ENCODE measurements around the gene CMTM1.
"Not testable (repeated sequence)": the region's sequence is repeated elsewhere in the genome, so short reads cannot be mapped to it uniquely, and the experiment has no call there.

The CMTM1 gene

DNA sequence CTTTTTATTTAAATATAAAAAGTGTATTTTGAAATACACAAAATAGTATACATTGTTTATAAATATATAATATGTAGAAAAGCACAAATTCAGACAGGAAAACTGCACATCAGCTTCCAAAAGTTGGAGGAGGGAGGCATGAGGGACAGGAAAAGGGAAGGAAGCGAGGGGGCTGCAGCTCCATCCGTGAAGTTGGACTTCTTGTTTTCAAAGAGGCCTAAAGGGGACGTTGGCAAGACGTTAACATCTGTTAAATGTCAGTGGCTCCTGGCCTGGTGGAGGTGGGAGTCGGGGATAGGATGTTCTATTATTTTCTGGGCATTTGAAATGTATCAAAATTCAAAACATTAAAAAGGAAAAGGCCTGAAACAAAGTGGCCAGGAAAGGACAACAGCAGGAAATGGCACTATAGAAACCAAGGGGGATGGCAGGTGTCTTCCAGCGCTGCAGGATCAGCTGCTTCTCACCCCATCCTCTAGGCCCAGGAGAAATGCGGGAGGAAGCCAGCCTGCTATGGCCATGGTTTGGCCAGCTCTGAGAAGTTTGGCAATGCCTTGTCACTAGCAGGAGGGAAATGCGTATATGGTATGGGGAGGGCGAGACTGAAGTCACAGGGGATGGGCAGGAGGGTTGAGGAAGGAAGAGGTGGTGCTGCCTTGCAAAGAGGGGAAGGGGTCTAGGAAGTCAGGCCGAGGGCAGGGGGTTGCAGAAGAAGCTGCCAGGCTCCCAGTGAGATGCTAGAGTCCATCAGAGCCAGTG, 19.4 kb downstream of the CMTM1 start:
- Mint-ChIP-seq H3K27me3 (peaks cover 7% of the 10 kb centered on the region), H3K4me3 (no peak overlapping the region), H3K9me3 (no peaks in the 10 kb centered on the region), H3K36me3 (ENCODE audit: low read depth) (no peaks in the 10 kb centered on the region), H3K4me1 (ENCODE audit: low read depth) (peaks cover 33% of the 10 kb centered on the region), H3K27ac (no peak overlapping the region)
- no peak for DNase-seq

DNA sequence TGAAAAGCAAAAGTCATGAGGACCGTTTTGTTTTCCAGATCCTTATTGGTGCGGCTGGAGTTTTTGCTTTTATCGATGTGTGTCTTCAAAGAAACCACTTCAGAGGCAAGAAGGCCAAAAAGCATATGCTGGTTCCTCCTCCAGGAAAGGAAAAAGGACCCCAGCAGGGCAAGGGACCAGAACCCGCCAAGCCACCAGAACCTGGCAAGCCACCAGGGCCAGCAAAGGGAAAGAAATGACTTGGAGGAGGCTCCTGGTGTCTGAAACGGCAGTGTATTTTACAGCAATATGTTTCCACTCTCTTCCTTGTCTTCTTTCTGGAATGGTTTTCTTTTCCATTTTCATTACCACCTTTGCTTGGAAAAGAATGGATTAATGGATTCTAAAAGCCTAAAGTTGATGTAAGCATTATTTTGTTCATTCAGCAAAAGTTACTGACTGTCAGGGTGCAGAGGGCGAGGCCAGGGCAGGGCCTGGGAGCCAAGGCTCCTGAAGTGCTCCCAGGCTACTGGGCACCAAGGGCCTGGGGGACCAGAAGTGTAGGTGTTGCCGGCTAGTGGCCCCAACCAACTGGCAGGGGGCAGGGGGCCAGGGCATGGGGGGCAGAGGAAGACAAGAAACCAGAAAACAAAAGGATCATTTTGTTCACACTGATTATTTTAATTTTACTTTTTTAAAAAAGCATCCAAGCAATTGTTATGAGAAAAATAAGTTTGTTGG, 21.8 kb downstream of the CMTM1 start:
- Mint-ChIP-seq H3K27ac (peak overlapping the region; percentile 47), H3K27me3 (no peaks in the 10 kb centered on the region), H3K4me3 (no peak overlapping the region), H3K4me1 (ENCODE audit: low read depth) (peaks cover 35% of the 10 kb centered on the region), H3K36me3 (ENCODE audit: low read depth) (no peaks in the 10 kb centered on the region), H3K9me3 (no peaks in the 10 kb centered on the region)
- DNase-seq, result no peak

DNA sequence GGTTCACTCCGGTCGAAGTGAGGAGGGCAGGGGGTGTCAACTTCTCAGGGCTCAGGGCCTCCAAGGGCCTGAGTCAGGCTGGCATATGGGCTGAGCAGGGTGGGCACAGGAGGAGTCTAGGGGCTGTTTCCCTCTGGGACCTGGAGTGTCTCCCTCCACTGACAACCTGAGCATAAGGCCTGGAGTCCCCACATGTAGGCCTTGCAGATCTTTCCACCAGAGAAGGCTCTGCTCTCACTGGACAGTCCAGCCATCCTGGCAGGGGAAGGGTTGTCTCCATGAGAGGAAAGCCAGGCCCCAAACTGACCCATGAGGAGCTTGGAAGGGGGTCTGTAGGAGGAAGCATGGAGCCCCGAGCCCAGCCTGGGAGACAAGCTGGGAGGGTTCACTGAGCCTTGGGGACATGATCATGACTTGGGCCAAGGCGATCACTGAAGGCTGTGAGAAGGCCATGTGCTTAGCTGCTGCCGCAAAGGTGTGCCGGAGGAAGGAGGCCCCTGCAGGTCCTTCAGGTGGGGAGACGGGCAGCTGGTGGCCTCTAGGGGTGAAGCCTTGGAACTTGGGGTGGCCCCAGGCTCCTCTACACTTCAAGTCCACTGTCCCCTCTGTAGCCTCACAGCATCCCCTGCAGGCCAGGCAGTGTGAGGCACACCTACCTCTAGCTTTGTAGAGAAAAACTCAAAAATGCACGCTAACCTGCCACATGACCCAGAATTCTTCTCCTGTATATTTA, 22.9 kb downstream of the CMTM1 start:
- Mint-ChIP-seq H3K27me3 (no peaks in the 10 kb centered on the region), H3K4me3 (peak overlapping the region; percentile 68), H3K27ac (peak overlapping the region; percentile 76), H3K9me3 (no peaks in the 10 kb centered on the region), H3K36me3 (ENCODE audit: low read depth) (no peaks in the 10 kb centered on the region), H3K4me1 (ENCODE audit: low read depth) (peaks cover 35% of the 10 kb centered on the region)
- peak; percentile 63 for DNase-seq

DNA sequence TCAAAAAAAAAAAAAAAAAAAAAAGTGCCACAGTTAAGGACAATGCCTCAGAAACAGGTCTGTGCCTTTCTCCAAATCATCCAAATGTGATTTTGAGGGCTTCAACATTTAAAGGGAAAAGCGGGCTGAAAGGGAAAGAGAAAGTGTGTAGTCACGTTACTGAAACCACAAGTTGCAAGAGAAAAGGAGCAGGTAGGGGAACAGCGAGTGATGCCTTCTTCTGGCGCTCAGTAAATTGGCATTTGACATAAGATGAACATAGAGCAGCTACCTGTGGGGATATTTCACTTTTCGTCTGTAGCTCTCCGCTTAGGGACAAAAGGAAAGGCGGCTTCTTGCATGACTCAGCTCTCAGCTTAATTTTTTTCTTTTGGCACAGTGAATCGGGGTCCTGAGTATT, 24.1 kb downstream of the CMTM1 start:
- Mint-ChIP-seq H3K36me3 (ENCODE audit: low read depth) (no peaks in the 10 kb centered on the region), H3K27ac (peak overlapping the region; percentile 69), H3K27me3 (no peaks in the 10 kb centered on the region), H3K4me1 (ENCODE audit: low read depth) (peaks cover 39% of the 10 kb centered on the region), H3K9me3 (no peaks in the 10 kb centered on the region), H3K4me3 (peak overlapping the region; percentile 68)
- no peak for DNase-seq

DNA sequence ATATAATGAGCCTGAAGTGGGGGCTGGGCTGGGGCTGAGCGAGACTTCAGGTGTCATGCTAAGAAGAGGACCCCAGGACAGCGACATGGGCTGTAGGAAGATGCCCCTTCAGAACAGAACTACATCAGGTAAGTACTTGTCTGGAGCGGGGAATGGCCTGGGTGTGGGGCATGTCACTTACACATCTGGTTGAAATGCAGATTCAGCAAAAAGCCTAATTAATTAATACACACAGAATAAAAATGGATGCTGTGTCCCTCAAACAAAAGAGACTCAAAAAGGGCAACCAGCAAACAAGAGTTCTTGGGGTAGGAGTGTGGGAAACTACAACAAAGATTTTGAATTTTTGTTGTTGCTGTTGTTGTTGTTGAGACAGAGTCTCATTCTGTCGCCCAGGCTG, 24.8 kb downstream of the CMTM1 start:
- Mint-ChIP-seq H3K9me3 (no peaks in the 10 kb centered on the region), H3K4me1 (ENCODE audit: low read depth) (peaks cover 39% of the 10 kb centered on the region), H3K4me3 (no peak overlapping the region)

DNA sequence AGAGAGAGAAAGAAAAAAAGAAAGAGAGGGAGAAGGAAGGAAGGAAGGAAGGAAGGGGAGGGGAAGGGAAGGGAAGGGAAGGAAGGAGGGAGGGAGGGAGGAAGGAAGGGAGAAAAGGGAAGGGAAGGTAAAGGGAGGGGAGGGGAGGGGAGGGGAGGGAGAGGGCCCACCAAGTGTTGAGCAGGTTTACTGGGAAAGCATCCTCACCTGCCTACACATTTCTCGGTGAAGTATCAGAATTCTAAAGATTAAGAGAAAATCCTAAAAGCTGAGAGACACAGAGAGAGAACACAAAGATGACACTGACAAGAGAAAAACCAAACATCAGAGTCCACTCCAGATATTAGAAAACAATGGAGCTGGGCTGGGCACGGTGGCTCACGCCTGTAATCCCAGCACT, 26.0 kb downstream of the CMTM1 start:
- Mint-ChIP-seq H3K9me3 (no peaks in the 10 kb centered on the region), H3K4me1 (ENCODE audit: low read depth) (peaks cover 43% of the 10 kb centered on the region), H3K27ac (no peak overlapping the region), H3K4me3 (no peak overlapping the region), H3K36me3 (ENCODE audit: low read depth) (no peaks in the 10 kb centered on the region), H3K27me3 (no peaks in the 10 kb centered on the region)
- DNase-seq, result no peak

More for the DNA sequence above, 24.8 kb downstream of the CMTM1 start:
- Mint-ChIP-seq H3K27me3 (no peaks in the 10 kb centered on the region), H3K27ac (no peak overlapping the region), H3K36me3 (ENCODE audit: low read depth) (no peaks in the 10 kb centered on the region)
- DNase-seq, result no peak

DNA sequence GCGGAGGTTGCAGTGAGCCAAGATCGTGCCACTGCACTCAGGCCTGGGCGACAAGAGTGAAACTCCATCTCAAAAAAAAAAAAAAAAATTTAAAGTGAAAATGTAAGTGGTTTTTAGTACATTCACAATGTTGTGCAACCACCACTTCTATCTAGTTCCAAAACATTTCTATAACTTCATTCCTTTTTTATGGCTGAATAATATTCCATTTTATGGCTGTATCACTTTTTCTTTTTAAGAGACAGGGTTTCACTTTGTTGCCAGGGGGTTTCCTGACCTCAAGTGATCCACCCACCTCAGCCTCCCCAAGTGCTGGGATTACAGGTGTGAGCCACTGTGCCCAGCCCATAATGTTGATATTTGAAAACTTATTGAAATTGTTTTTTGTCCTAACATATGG, 26.6 kb downstream of the CMTM1 start:
- Mint-ChIP-seq H3K4me3 (no peak overlapping the region), H3K4me1 (ENCODE audit: low read depth) (peaks cover 43% of the 10 kb centered on the region), H3K36me3 (ENCODE audit: low read depth) (no peaks in the 10 kb centered on the region), H3K9me3 (no peaks in the 10 kb centered on the region), H3K27me3 (no peaks in the 10 kb centered on the region), H3K27ac (no peak overlapping the region)
- DNase-seq, result no peak

DNA sequence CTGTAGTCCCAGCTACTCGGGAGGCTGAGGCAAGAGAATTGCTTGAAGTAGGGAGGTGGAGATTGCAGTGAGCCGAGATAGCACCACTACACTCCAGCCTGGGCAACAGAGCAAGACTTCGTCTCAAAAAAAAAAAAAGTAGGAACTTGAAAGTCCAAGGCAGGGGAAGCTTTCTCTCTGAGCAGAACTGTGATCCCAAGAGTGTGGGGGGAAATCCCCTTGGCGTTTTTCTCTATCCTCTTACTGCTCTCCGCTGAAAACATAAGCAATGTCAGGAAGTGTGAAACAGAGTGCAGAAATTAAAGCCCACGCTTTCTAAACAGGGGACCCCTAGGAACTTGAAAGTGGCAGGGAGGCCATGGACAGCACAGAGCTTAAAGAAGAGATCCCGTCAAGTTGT, 28.5 kb downstream of the CMTM1 start:
- H3K9me3 Mint-ChIP-seq, result no peaks in the 10 kb centered on the region
- no peak for DNase-seq
- H3K4me3 Mint-ChIP-seq, result no peak overlapping the region
- H3K36me3 Mint-ChIP-seq (ENCODE audit: low read depth), result no peaks in the 10 kb centered on the region
- H3K27me3 Mint-ChIP-seq, result no peaks in the 10 kb centered on the region
- no peak overlapping the region for H3K27ac Mint-ChIP-seq
- H3K4me1 Mint-ChIP-seq (ENCODE audit: low read depth), result peaks cover 43% of the 10 kb centered on the region

DNA sequence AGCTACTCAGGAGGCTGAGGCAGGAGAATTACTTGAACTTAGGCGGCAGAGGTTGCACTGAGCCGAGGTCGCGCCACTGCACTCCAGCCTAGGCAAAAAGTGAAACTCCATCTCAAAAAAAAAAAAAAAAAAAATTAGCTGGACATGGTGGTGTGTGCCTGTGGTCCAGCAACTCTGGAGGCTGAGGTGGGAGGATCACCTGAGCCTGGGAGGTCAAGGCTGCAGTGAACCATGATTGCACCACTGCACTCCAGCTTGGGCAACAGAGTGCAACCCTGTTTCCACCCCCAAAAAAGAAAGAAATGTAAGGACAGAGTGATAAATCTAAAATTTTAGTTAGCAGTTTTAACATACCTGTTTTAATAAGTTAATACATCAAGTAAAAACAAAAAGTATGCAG, 30.3 kb downstream of the CMTM1 start:
- not testable (repeated sequence) for H3K4me3 Mint-ChIP-seq; H3K36me3 Mint-ChIP-seq (ENCODE audit: low read depth); DNase-seq; H3K27me3 Mint-ChIP-seq; H3K9me3 Mint-ChIP-seq; H3K27ac Mint-ChIP-seq
- H3K4me1 Mint-ChIP-seq (ENCODE audit: low read depth), result peaks cover 36% of the 10 kb centered on the region

DNA sequence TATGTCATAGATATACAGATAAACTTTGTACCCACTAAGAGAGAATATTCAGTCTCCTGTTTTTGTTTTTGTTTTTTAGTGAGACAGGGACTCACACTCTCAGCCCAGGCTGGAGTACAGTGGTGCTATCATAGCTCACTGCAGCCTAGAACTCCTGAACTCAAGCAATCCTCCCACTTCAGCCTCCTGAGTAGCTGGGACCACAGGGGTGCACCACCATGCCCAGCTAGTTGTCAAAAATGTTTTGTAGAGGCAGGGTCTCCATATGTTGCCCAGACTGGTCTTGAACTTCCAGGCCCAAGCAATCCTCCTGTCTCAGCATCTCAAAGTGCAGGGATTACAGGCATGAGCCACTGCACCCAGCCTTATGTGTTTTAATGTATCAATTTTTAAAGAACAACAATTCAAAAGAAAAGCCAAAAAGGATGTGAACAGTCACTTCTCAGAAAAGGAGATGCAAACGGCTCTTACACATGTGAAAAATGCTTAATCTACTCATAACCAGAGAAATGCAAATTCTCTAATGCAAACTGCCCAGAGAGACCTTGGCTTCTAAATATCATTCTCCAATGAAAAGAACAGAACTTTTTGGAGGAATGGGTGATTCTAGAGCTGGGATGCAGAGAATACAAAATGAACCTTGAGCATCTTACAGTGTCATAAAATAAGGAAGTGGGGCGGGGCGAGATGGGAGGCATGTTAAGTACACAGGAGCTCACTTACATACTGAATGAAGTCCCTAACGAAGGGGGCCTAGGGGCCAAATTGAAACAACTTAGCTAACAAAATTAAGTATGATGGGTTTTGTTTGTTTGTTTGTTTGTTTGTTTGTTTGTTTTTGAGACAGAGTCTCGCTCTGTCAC, 31.0 kb downstream of the CMTM1 start:
- Mint-ChIP-seq H3K9me3 (peaks cover 5% of the 10 kb centered on the region), H3K36me3 (ENCODE audit: low read depth) (no peaks in the 10 kb centered on the region), H3K27me3 (no peaks in the 10 kb centered on the region), H3K4me1 (ENCODE audit: low read depth) (peaks cover 36% of the 10 kb centered on the region), H3K27ac (peak overlapping the region; percentile 77), H3K4me3 (no peak overlapping the region)
- no peak for DNase-seq

DNA sequence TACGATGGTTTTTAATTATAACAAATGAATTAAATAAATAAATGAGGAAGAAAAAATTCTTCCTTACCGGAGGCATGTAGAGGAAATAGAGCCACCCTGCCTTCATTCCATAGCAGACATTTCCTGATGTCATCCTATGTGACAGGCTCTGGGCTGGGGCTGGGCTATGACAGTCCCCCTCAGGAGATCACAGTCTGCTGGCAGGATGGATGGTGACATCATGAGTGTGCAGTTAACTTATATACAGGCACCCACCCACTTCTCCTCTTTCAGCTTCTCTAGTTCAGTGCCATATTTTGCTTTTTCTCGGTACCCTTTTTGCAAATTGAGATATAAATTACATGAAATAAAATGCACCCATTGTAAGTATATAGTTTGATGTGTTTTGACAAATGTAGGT, 31.9 kb downstream of the CMTM1 start:
- H3K4me1 Mint-ChIP-seq (ENCODE audit: low read depth), result peaks cover 40% of the 10 kb centered on the region
- peaks cover 5% of the 10 kb centered on the region for H3K9me3 Mint-ChIP-seq

DNA sequence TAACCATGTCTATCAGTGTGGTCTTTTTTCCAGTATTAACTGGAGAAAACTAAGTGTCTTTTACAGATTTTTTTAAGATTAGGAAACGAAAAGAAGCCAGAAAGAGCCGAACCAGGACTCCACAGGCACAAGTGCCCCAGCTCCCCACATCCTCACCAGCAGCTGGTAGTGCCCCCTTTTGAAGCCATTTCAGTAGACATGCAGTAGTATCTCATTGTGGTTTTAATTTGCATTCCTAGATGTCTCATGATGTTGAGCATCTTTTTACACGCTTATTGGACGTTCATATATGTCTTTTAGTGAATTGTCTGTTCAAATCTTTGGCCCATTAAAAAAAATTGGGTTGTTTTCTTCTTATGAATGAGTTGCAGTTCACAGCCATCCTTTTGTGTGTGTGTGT, 33.5 kb downstream of the CMTM1 start:
- H3K4me3 Mint-ChIP-seq, result no peak overlapping the region
- H3K36me3 Mint-ChIP-seq (ENCODE audit: low read depth), result peaks cover 5% of the 10 kb centered on the region

More for the DNA sequence above, 31.9 kb downstream of the CMTM1 start:
- H3K27ac Mint-ChIP-seq, result peak overlapping the region; percentile 50
- no peaks in the 10 kb centered on the region for H3K36me3 Mint-ChIP-seq (ENCODE audit: low read depth)
- H3K27me3 Mint-ChIP-seq, result no peaks in the 10 kb centered on the region
- no peak for DNase-seq
- no peak overlapping the region for H3K4me3 Mint-ChIP-seq

DNA sequence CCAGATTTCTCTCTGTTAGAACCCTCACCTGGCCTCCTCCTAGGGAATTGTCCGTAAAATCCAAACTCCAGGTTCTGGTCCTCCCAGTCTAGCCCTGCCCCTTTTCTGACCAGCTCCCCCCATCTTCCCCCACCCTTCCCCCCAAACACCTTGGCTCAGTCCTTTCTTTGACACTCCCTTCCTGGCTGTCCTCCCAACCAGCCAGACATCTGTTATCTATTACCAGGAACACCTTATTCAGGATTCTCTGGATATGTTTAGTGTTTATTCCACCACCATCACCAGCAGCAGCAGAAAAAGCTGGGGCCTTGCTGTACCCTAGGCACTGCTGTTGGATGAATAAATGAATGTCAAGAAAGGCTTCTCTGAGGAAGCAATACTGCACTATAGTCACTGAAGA, 34.2 kb downstream of the CMTM1 start:
- DNase-seq, result no peak
- Mint-ChIP-seq H3K4me3 (no peak overlapping the region), H3K9me3 (peaks cover 5% of the 10 kb centered on the region), H3K27me3 (no peaks in the 10 kb centered on the region), H3K4me1 (ENCODE audit: low read depth) (peaks cover 45% of the 10 kb centered on the region), H3K27ac (no peak overlapping the region), H3K36me3 (ENCODE audit: low read depth) (peaks cover 5% of the 10 kb centered on the region)

More for the DNA sequence above, 33.5 kb downstream of the CMTM1 start:
- Mint-ChIP-seq H3K27me3 (no peaks in the 10 kb centered on the region), H3K4me1 (ENCODE audit: low read depth) (peaks cover 49% of the 10 kb centered on the region), H3K9me3 (peaks cover 5% of the 10 kb centered on the region), H3K27ac (no peak overlapping the region)
- no peak for DNase-seq

DNA sequence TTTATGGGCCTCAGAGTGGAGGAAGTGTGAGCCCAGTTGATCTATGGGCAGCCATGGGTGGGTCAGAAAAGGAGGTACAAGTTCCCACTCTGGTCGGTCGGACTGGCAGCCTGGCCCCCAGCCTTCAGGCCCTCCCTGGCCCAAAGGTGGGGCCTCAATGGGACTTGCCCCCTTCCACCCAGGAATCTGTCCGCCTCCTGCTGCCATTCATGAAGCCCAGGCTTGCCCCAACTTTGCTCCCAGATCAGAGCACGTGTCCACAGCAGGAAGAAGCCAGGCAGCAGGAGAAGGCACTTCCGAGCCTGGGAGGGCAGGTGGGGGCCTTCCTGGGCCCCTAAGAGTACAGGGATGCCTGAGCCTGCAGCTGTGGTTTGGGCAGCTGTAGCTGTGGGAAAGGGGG, 35.2 kb downstream of the CMTM1 start:
- H3K27ac Mint-ChIP-seq, result no peak overlapping the region
- H3K9me3 Mint-ChIP-seq, result peaks cover 5% of the 10 kb centered on the region
- H3K4me1 Mint-ChIP-seq (ENCODE audit: low read depth), result peaks cover 53% of the 10 kb centered on the region
- H3K4me3 Mint-ChIP-seq, result no peak overlapping the region
- H3K36me3 Mint-ChIP-seq (ENCODE audit: low read depth), result peaks cover 9% of the 10 kb centered on the region
- H3K27me3 Mint-ChIP-seq, result no peaks in the 10 kb centered on the region
- DNase-seq, result no peak
